Inflammatory macrophage (primary cell): ENCODE measurements around the gene DENND5B.
"Not testable (repeated sequence)": the region's sequence is repeated elsewhere in the genome, so short reads cannot be mapped to it uniquely, and the experiment has no call there.

Source experiments
- DNase-seq, 2 donors: peaks; one replicate each; pipeline ENCODE4 v3.0.0-alpha.2; 2020 to 2022

DENND5B gene

DNA sequence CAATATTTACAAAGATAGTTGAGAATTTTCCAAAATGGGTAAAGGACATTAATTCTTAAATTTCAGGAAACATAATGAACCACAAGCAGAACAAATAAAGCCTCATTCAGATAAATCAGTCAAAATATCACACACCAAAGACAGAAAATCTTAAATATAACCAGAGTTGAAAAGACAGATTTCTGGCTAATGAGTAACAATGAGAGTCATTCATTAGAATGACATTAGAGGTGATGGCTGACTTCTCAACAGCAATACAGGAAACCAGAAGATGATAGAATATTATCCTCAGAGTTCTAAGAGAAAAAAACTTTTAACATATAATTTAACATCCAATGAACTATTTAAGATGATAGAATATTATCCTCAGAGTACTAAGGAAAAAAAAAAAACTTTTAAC, 124.2 kb downstream of the DENND5B start:
- DNase-seq = no peak

DNA sequence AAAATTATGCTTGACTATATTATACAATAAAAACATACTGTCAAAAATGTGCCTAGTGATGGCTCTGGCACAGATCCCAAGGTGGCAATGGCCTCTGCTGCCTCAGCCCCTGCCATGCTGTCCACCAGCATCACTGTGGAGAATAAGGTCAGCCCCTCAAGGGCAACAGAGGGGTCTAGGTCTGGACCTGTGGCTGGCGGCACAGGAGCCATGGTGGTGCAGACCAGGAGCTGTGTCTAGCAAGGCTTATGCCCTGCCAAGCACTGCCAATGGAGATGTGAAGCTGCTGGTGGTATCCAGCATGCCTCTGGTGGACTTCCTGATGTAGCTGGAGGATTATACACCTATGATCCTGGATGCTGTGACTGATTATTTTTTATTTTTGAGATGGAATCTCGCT, 125.9 kb downstream of the DENND5B start:
- no peak for DNase-seq

DNA sequence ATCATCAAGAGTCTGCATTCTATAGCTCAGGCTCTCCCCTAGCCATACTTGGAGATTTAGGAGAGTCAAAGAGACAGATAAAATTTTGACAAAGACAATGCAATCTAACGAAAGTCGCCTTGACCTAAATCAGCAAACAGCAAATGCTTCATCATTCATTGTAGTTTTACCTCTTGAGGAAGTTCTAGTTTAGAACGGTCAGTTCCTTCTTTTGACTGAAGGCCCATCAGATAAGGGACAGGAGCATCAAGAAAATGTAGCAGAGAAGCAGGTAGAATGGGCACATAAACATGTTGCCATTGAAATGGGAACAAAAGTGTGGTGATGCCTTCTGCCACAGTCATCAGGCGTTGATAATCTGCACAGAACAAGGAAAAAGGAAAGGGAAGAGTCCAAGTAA, 130.9 kb downstream of the DENND5B start:
- DNase-seq = no peak

- no peak for DNase-seq
Observed at GRCh38 chr12:31456562-31456961, 134.4 kb downstream of the DENND5B start.

GRCh38 chr12:31444736-31445135, 146.2 kb downstream of the DENND5B start:
- no peak for DNase-seq

DNA sequence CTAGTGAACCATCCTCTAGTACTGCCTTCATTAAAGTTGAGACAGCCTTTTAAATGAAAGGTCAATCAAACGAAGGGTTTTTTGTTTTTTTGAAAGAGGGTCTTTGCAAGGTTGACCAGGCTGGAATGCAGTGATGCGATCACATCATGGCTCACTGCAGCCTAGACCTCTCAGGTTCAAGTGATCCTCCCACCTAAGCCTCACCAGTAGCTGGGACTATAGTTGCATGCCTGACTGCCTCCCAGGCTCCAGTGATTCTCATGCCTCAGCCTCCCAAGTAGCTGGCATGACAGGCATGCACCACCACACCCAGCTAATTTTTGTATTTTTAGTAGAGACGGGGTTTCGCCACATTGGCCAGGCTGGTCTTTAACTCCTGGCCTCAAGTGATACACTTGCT, 150.3 kb downstream of the DENND5B start:
- DNase-seq = no peak

- no peak for DNase-seq
Observed at GRCh38 chr12:31440134-31440533, 150.8 kb downstream of the DENND5B start.

DNA sequence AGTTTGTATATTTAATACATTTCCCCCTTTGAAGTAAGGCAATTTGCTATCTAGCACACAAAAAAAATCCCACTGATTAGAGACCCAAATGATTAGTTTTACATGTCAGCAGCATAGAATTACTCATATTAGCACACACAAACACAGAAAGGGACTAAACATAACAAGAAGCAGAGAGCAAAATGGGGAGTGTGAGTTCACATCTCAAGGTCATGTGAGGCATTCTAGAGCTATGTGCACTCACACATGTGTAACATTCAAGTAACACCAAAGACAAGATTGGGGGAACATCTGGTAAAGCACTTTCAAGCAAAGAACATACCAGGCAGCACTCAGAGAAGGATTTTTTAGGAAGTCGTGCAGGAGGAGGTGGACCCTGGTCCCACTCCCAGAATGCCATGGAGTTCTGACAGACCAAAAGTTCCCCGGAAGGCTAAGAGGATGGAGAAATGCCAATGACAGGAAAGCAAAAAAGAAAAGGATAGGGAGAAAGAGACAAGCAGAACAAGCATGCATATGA, 159.2 kb downstream of the DENND5B start:
- no peak for DNase-seq

GRCh38 chr12:31423405-31423804, 167.5 kb downstream of the DENND5B start:
- DNase-seq = no peak

DNA sequence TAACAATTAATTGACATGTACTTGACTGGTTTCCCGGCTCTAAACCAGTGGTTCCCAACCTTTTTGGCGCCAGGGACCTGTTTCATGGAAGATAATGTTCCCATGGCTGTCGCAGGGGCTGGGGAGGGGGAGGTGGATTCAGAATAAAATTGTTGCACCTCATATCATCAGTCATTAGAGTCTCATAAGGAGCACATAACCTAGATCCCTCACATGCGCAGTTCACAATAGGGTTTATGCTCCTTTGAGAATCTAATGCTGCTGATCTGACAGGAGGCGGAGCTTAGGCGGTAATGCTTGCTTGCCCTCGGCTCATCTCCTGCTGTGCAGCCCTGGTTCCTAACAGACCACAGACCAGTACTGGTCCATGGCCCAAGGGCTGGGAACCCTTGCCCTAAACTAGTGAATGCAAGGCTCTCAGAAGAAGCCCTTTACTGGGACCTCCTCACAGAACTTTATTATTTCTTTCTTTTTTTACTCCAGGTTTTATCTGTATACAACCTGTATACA, 178.6 kb downstream of the DENND5B start:
- DNase-seq = no peak

- no peak for DNase-seq
Observed at GRCh38 chr12:31408763-31409162, 182.2 kb downstream of the DENND5B start.

GRCh38 chr12:31407562-31407961, 183.4 kb downstream of the DENND5B start:
- DNase-seq = no peak

DNA sequence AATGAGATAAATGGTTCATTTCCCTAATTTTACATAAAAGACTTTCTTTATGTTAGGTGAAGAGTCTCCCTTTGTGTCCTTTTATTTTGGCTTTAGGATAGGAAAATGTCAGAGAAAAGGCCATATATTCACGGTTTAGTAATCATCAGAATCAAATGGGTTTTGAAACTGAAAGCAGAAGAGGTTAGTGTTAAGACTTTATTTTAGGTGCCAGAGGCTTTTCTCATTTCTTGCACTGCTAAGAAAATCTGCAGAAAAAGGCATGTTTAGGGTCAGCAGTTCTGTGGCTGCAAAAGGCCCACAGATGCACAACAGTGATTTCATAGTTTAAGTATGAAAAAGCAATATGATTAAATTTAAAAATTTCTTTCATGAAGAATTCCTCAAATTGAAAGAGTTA, 184.6 kb downstream of the DENND5B start:
- no peak for DNase-seq

- no peak for DNase-seq
Observed at GRCh38 chr12:31405021-31405420, 185.9 kb downstream of the DENND5B start.

DNA sequence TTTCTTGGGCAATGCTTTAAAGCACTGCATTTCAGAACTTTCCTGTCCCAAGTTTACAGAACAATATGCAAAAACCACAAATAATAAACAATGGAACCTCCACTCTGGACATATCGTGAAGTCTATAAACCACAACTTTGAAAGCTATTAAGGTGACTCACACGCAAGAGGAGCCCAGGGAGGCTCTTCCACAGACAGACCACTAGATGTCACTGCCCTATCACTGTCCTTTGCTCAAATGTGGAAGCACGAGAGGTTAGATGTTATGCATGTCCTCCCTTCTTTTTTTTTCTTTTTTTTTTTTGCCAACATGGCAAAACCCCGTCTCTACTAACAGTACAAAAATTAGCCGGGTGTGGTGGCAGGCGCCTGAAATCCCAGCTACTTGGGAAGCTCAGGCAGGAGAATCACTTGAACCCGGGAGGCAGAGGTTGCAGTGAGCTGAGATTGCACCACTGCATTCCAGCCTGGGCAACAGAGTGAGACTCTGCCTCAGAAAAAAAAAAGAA, 187.8 kb downstream of the DENND5B start:
- peak; percentile 84 to 86 for DNase-seq

DNA sequence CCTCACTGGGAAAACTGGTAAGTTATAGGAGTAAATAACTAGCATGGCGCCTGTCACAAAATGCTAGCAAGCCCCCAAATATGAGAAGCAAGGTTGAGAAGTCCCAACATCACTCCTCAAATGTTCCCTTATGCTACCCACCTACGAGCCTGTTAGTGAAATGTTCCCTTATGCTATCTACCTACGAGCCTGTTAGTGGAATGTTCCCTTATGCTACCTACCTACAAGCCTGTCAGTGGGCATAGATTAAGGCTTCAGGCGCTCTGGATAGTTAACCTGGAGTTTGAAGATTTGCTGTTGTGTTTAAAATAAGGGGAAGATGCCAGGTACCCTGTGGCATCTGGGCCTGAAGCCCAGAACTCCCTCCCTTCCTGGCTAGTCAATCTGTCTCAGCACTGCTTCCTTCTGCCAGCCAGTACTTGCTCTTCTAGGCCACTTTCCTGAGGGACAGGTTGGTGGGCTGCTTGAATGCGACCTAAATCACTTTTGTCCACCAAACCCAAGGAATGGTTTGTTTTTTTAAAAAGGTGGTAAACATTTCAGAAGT, 197.9 kb downstream of the DENND5B start:
- DNase-seq = no peak

- no peak for DNase-seq
Observed at GRCh38 chr12:31390991-31391390, 199.9 kb downstream of the DENND5B start.

- DNase-seq = no peak
Observed at GRCh38 chr12:31388713-31389112, 202.2 kb downstream of the DENND5B start.

- DNase-seq = no peak
Observed at GRCh38 chr12:31387466-31387865, 203.5 kb downstream of the DENND5B start.

DNA sequence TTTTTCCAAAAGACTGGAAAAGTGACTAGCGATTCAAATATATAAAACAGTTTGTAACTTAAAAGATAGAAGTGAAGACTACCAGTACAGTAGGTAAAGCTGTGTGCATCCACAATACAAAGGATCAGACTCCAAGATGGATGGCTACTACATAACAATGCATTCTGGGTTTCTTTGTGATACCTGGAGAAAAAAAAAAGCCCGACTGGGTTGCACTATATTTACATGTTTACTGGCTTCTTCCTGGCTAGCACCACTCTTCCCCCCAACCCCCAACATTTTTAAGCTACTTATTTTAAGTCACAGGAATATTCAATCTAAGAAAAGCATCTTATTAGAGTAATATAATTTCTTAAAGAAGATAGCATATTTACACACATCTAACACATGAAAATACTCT, 203.9 kb downstream of the DENND5B start:
- DNase-seq = no peak

DNA sequence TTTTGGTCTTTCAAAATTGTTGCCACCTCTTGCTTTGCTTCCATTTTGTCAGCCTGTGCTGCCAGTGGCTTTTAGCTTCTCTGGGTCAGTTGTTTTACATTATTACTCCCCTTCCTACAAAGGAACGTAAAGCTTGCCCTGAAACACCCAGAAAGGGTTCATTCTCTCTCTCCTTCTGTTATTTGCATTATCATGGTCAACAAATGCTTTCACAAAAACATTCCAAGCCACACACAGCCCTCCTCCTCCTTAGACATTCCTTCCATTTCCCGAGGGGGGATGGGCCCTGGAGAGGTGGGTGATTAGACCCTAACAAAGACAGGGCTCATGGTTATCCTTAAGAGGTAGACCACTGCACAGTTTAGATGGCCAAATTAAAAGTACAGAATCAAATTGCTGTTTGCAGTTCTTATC, 204.6 kb downstream of the DENND5B start:
- DNase-seq = no peak

GRCh38 chr12:31377210-31377609, 213.7 kb downstream of the DENND5B start:
- not testable (repeated sequence) for DNase-seq

DNA sequence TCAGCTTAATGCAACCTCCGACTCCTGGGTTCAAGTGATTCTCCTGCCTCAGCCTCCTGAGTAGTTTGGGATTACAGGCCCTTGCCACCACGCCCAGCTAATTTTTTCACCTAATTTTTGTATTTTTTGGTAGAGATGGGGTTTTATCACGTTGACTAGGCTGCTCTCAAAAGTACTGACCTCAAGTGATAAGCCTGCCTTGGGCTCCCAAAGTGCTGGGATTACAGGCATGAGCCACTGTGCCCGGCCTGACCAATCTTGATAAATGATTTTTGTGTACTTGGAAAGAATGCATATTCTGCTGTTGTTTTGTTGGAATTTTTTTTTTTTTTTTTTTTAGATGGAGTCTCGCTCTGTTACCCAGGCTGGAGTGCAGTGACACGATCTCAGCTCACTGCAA, 215.5 kb downstream of the DENND5B start:
- not testable (repeated sequence) for DNase-seq

DNA sequence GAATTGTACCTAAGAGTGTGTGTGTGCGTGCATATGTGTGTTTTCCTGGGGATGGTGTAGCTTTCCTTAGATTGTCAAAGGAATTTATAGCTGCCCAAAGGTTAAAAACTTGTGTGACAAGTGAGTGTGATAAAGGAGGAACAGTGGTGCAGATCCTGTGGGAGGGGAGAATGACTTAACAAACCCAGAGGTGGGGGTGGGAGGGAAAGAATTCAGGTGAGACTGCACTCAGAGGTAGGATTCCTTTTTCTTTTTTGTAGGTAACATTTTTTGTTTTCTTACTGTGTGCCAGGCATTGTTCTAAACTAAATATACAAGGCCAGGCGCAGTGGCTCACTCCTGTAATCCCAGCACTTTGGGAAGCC, 219.7 kb downstream of the DENND5B start:
- no peak for DNase-seq
